K562 (cell line): ENCODE measurements around the gene COX5A. TPM values are rescaled to one million over a fixed set of nuclear protein-coding genes. Genes with fewer than 3 reads are reported as not detected.
A peak's percentile ranks its signal among the peaks of the same experiment; 100 is the strongest.

ENCODE experiments used
- ADNP ChIP-seq: fragments of 200-800 bp; sonication (Bioruptor generic); IDR thresholded peaks from 2 replicates; pipeline ENCODE4 v1.6.1; 2016; ENCODE audit warnings: missing genetic modification characterization, missing compliant biosample characterization
- BACH1 ChIP-seq: fragments of 200-800 bp; sonication (Bioruptor generic); IDR thresholded peaks from 2 replicates; pipeline ENCODE4 v1.6.1; 2016; ENCODE audit warnings: missing genetic modification characterization, missing compliant biosample characterization
- CEBPG ChIP-seq, 3 experiments: fragments of 200-800 bp in 1 of 3; sonication (Bioruptor generic) in 1 of 3; sonication (generic) in 1 of 3; formaldehyde crosslinking in 1 of 3; IDR thresholded peaks in 2 of 3; conservative IDR thresholded peaks in 1 of 3; 2 replicates each; pipeline versions ENCODE4 v1.6.1 to v1.8.0; 2016 to 2022; ENCODE audit warnings: missing compliant biosample characterization in 2 of 3, missing genetic modification characterization in 2 of 3, mild to moderate bottlenecking in 1 of 3, missing genetic modification reagents in 1 of 3
- EGR1 ChIP-seq: fragments of 450-650 bp; conservative IDR thresholded peaks from 2 replicates; pipeline ENCODE4 v1.6.1; 2017; ENCODE audit warnings: mild to moderate bottlenecking
- ELF2 ChIP-seq: fragments of 250-450 bp; sonication (Bioruptor Pico); IDR thresholded peaks from 2 replicates; pipeline ENCODE4 v1.5.0; 2021; ENCODE audit warnings: mild to moderate bottlenecking
- HMG20B ChIP-seq: fragments of 250-450 bp; sonication (Bioruptor Pico); IDR thresholded peaks from 2 replicates; pipeline ENCODE4 v1.5.0; 2021; ENCODE audit warnings: mild to moderate bottlenecking
- JUN ChIP-seq, 2 experiments: sonication (generic) in 1 of 2; formaldehyde crosslinking in 1 of 2; IDR thresholded peaks; 2 replicates each; pipeline versions ENCODE4 v1.6.1 to v1.8.0; 2012 to 2022; ENCODE audit warnings: borderline replicate concordance in 2 of 2, mild to moderate bottlenecking in 2 of 2, improper control_type of control experiment in 1 of 2, low read depth in 1 of 2, low read length in 1 of 2, missing genetic modification reagents in 1 of 2
- MAZ ChIP-seq, 2 experiments: fragments of 450-650 bp in 1 of 2; sonication (generic) in 1 of 2; formaldehyde crosslinking; IDR thresholded peaks in 1 of 2; conservative IDR thresholded peaks in 1 of 2; 2 replicates each; pipeline versions ENCODE4 v1.4.0 to v1.5.0; 2020; ENCODE audit warnings: mild to moderate bottlenecking in 1 of 2, missing genetic modification reagents in 1 of 2
- PRMT5 ChIP-seq: sonication (generic); formaldehyde crosslinking; IDR thresholded peaks from 2 replicates; pipeline ENCODE4 v1.5.0; 2020; ENCODE audit warnings: missing genetic modification reagents
- SMAD1 ChIP-seq: fragments of 150-350 bp; IDR thresholded peaks from 2 replicates; pipeline ENCODE4 v1.6.1; 2014; ENCODE audit warnings: low read length, low read depth; ENCODE audit not compliant: partially characterized antibody
- SMAD4 ChIP-seq: fragments of 250-450 bp; sonication (Bioruptor Pico); conservative IDR thresholded peaks from 2 replicates; pipeline ENCODE4 v1.8.0; 2021; ENCODE audit warnings: inconsistent platforms, mild to moderate bottlenecking, moderate library complexity
- TSC22D4 ChIP-seq: fragments of 450-650 bp; IDR thresholded peaks from 2 replicates; pipeline ENCODE4 v1.6.1; 2016; ENCODE audit warnings: missing genetic modification characterization, missing biosample characterization, control low read depth
- XRCC5 ChIP-seq: fragments of 200-400 bp; formaldehyde crosslinking; IDR thresholded peaks from 2 replicates; pipeline ENCODE4 v1.6.1; 2017; ENCODE audit warnings: low read depth, mild to moderate bottlenecking, low read length
- ZBTB7A ChIP-seq: IDR thresholded peaks from 2 replicates; pipeline ENCODE4 v1.6.1; 2011; ENCODE audit warnings: low read depth, mild to moderate bottlenecking, low read length, moderate library complexity, borderline replicate concordance; ENCODE audit not compliant: control insufficient read depth
- ZNF263 ChIP-seq: sonication (generic); formaldehyde crosslinking; IDR thresholded peaks from 2 replicates; pipeline ENCODE4 v1.8.0; 2022; ENCODE audit warnings: mild to moderate bottlenecking, missing genetic modification reagents, borderline replicate concordance
- ZNF583 ChIP-seq: fragments of 250-450 bp; sonication (Bioruptor Pico); IDR thresholded peaks from 2 replicates; pipeline ENCODE4 v1.4.0; 2020
- ZNF830 ChIP-seq: fragments of 250-450 bp; sonication (Bioruptor Pico); IDR thresholded peaks from 2 replicates; pipeline ENCODE4 v1.5.0; 2021; ENCODE audit warnings: mild to moderate bottlenecking
- polyA plus RNA-seq, 8 experiments: library from polyadenylated mRNA; depleted of rRNA in 4 of 8; stranded (reverse) in 5 of 8; unstranded in 3 of 8; fragments of >200 nt; fragmentation: Nextera tagmentation in 2 of 8; fragmentation: Illumina TruSeq in 1 of 8; extraction: Ambion mirVana in 2 of 8; extraction: Trizol in 1 of 8; gene quantifications; 2 replicates each; pipeline versions ENCODE4 v1.2.1 to v1.2.3, GENCODE V29; 2011 to 2014; ENCODE audit warnings: inconsistent platforms in 1 of 8, missing spikeins in 1 of 8
- total RNA-seq, 7 experiments: library from RNA; depleted of rRNA in 6 of 7; stranded (reverse); fragments of >200 nt in 6 of 7; fragmentation: Illumina TruSeq in 2 of 7; extraction: Trizol in 2 of 7; gene quantifications; 2 replicates each; pipeline versions ENCODE4 v1.2.1 to v1.2.3, GENCODE V29; 2011 to 2021; ENCODE audit warnings: low replicate concordance in 1 of 7
- TF ChIP-seq, protein P1 (sequence below): sonication (generic); formaldehyde crosslinking; IDR thresholded peaks from 2 replicates; pipeline ENCODE4 v1.8.0; 2022; ENCODE audit warnings: mild to moderate bottlenecking, missing genetic modification reagents
- TF ChIP-seq, protein P2 (sequence below): fragments of 450-650 bp; IDR thresholded peaks from 2 replicates; pipeline ENCODE4 v1.6.1; 2016; ENCODE audit warnings: borderline replicate concordance

Gene COX5A
- total and polyA plus RNA-seq, 9 of the 15 experiments (the other 6 are each of a cell fraction or from before 2014, with no cell fraction given), result 86.8 to 553 (median 371) TPM

GRCh38 chr15:74873756-74874424 lies 64.0 kb downstream of the COX5A start (continued):
- TF ChIP-seq, protein P1, sequence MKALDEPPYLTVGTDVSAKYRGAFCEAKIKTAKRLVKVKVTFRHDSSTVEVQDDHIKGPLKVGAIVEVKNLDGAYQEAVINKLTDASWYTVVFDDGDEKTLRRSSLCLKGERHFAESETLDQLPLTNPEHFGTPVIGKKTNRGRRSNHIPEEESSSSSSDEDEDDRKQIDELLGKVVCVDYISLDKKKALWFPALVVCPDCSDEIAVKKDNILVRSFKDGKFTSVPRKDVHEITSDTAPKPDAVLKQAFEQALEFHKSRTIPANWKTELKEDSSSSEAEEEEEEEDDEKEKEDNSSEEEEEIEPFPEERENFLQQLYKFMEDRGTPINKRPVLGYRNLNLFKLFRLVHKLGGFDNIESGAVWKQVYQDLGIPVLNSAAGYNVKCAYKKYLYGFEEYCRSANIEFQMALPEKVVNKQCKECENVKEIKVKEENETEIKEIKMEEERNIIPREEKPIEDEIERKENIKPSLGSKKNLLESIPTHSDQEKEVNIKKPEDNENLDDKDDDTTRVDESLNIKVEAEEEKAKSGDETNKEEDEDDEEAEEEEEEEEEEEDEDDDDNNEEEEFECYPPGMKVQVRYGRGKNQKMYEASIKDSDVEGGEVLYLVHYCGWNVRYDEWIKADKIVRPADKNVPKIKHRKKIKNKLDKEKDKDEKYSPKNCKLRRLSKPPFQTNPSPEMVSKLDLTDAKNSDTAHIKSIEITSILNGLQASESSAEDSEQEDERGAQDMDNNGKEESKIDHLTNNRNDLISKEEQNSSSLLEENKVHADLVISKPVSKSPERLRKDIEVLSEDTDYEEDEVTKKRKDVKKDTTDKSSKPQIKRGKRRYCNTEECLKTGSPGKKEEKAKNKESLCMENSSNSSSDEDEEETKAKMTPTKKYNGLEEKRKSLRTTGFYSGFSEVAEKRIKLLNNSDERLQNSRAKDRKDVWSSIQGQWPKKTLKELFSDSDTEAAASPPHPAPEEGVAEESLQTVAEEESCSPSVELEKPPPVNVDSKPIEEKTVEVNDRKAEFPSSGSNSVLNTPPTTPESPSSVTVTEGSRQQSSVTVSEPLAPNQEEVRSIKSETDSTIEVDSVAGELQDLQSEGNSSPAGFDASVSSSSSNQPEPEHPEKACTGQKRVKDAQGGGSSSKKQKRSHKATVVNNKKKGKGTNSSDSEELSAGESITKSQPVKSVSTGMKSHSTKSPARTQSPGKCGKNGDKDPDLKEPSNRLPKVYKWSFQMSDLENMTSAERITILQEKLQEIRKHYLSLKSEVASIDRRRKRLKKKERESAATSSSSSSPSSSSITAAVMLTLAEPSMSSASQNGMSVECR (CRISPR knock-in tag), result 0 out of 2 replicates have a peak, but pooled peaks have one; percentile 25
- TF ChIP-seq ZBTB7A, result 0 out of 2 replicates have a peak, but pooled peaks have one; percentile 39
- TF ChIP-seq BACH1 (tag), result no peak
- TF ChIP-seq MAZ (CRISPR knock-in tag; conservative IDR thresholded peaks at IDR 0.05 in 1 of 2, IDR thresholded peaks at IDR 0.05 in 1 of 2), result peak in 1 of 2 experiments; percentile 54; a peak in 2 of 4 replicates
- no peak for TF ChIP-seq SMAD4 (CRISPR knock-in tag)
- TF ChIP-seq EGR1, result peak; percentile 73
- no peak for TF ChIP-seq ADNP (tag)
- TF ChIP-seq CEBPG (CRISPR knock-in tag; IDR thresholded peaks at IDR 0.05), result peak; percentile 50; the same call in 1 of the 2 replicates
- TF ChIP-seq CEBPG (tag; conservative IDR thresholded peaks at IDR 0.05 in 1 of 2, IDR thresholded peaks at IDR 0.05 in 1 of 2), result no peak
- no peak for TF ChIP-seq ZNF830 (CRISPR knock-in tag)
- TF ChIP-seq ELF2 (CRISPR knock-in tag), result no peak
- no peak for TF ChIP-seq ZNF583 (CRISPR knock-in tag)
- TF ChIP-seq JUN (IDR thresholded peaks at IDR 0.05; ENCODE audit: borderline replicate concordance, low read depth, low read length), result no peak
- no peak for TF ChIP-seq JUN (CRISPR knock-in tag; IDR thresholded peaks at IDR 0.05; ENCODE audit: borderline replicate concordance)
- no peak for TF ChIP-seq TSC22D4
- TF ChIP-seq, protein P2, sequence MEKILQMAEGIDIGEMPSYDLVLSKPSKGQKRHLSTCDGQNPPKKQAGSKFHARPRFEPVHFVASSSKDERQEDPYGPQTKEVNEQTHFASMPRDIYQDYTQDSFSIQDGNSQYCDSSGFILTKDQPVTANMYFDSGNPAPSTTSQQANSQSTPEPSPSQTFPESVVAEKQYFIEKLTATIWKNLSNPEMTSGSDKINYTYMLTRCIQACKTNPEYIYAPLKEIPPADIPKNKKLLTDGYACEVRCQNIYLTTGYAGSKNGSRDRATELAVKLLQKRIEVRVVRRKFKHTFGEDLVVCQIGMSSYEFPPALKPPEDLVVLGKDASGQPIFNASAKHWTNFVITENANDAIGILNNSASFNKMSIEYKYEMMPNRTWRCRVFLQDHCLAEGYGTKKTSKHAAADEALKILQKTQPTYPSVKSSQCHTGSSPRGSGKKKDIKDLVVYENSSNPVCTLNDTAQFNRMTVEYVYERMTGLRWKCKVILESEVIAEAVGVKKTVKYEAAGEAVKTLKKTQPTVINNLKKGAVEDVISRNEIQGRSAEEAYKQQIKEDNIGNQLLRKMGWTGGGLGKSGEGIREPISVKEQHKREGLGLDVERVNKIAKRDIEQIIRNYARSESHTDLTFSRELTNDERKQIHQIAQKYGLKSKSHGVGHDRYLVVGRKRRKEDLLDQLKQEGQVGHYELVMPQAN, result 0 out of 2 replicates have a peak, but pooled peaks have one; percentile 20
- TF ChIP-seq XRCC5, result no peak
- no peak for TF ChIP-seq SMAD1
- no peak for TF ChIP-seq PRMT5 (CRISPR knock-in tag)
- peak; percentile 63 for TF ChIP-seq ZNF263
- TF ChIP-seq HMG20B (CRISPR knock-in tag), result no peak
